Measurements from ENCODE around the gene CSRNP2. TPM values are rescaled to one million over a fixed set of nuclear protein-coding genes. Genes with fewer than 3 reads are reported as not detected.

CSRNP2 gene
- total RNA-seq: 10 to 100 TPM; 12.0 to 15.0 TPM

GRCh38 chr12:51083126-51083833 lies at the start of gene CSRNP2:
Gene CSRNP2 (minus strand): TSS chr12:51083596. CDS start chr12:51076561, 7,035 bp downstream.
- peaks cover 5 to 12% of the 10 kb centered on the region in 2 donors for H3K36me3 Mint-ChIP-seq
- H3K27ac Mint-ChIP-seq: peak within 1 kb of the TSS; percentile 91 to 94
- ATAC-seq (peak; percentile 96 to 98), DNase-seq (ENCODE audit: low spot score in 2 of 2) (peak; percentile 90 to 97)
- H3K9me3 Mint-ChIP-seq: no peaks in the 10 kb centered on the region

DNA sequence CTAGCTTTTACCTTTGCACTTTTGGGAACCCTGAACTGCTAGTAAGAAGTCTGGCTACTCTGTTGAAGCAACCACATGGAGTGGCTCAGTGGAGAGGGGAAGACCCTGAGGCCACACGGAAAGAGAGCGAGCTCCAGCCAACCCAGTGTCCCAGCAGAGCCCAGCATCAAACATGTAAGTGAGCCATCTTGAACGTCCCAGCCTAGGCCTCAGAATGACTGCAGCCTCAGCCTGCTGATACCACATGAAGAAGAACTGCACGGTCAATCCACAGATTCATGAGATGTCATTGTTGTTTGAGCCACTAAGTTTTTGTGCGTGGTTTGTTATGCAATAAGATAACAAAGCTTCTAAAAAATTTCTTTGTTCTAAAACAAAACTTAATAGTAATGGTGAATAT lies 49.3 kb upstream of the CSRNP2 start:
- ATAC-seq (peak in 1 of 2 donors; percentile 48), DNase-seq (ENCODE audit: low spot score in 2 of 2) (no peak)
- H3K9me3 Mint-ChIP-seq: no peaks in the 10 kb centered on the region
- no peaks in the 10 kb centered on the region for H3K36me3 Mint-ChIP-seq
- peak overlapping the region in 1 of 2 donors; percentile 44 for H3K27ac Mint-ChIP-seq

DNA sequence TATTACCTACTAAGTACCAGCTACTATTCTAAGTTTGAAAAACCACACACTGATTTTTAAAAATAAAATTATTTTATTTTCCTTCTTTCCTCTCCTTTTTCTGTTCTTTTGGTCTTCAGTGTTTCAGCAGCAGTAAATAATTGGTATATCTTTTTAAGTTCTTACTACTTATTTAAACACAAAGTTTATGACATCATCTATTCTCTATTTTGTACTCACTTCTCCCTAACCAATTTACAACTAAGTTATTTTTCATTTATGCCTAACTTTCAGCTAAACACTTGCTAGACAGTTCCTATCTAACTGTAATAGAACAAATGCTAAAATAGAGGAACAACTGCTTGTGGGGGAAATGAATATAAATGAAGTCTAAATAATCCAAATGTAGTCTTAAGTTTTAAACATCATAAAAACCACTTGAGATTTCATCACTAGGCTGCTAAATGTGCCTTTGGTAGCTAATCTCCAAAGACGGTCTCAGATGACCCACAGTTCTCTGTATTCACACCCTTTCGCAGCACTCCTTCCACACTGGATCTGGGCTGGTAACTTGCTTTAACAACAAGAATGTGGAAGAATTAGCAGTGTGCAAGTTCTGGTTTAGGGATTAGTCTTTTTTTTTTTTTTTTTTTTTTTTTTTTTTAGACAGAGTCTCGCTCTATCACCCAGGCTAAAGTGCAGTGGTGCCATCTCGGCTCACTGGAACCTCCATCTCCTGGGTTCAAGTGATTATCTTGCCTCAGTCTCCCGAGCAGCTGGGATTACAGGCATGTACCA lies 48.5 kb upstream of the CSRNP2 start:
- Mint-ChIP-seq H3K9me3 (no peaks in the 10 kb centered on the region), H3K27ac (peak overlapping the region in 1 of 2 donors; percentile 44), H3K36me3 (no peaks in the 10 kb centered on the region)
- ATAC-seq (no peak), DNase-seq (ENCODE audit: low spot score in 2 of 2) (no peak)

GRCh38 chr12:51128919-51129318 lies 45.5 kb upstream of the CSRNP2 start:
- ATAC-seq (no peak), DNase-seq (ENCODE audit: low spot score in 2 of 2) (no peak)
- H3K36me3 Mint-ChIP-seq: peaks cover 0 to 11% of the 10 kb centered on the region in 2 donors
- H3K27ac Mint-ChIP-seq: no peak overlapping the region
- H3K9me3 Mint-ChIP-seq: no peaks in the 10 kb centered on the region

DNA sequence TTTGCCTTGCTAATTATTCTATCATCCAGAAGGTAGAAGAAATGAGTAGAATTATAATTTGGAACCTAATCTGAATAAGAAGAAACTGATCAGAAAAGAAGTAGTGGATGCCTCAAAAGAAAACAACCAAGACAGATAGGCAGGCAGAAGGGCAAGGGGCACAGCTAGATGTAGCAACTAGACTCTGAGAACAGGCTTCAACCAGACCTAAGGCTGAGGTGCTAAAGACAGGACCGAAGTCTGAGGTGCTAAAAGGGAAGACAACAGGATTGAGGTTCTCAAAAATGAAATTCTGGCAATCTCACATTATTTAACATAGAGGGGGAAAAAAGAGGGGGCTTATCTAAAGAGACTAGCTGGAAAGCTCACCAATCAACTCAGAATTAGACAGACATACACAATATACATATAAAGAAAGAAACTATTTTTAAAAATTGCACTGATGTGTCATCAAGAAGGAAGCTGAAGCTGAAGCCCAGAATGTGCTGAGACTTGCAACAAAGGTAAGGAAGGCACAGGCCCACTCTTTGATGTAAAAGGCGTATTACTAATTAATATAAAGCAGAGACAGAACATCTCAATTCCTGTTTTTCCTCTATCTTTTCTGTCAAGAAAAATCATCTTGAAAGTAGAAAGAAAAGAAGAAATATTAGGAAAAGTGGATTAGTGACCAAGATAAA lies 43.8 kb upstream of the CSRNP2 start:
- DNase-seq (ENCODE audit: low spot score in 2 of 2): no peak
- H3K9me3 Mint-ChIP-seq: no peaks in the 10 kb centered on the region
- ATAC-seq: no peak
- peaks cover 0 to 11% of the 10 kb centered on the region in 2 donors for H3K36me3 Mint-ChIP-seq
- H3K27ac Mint-ChIP-seq: peak overlapping the region in 1 of 2 donors; percentile 70

DNA sequence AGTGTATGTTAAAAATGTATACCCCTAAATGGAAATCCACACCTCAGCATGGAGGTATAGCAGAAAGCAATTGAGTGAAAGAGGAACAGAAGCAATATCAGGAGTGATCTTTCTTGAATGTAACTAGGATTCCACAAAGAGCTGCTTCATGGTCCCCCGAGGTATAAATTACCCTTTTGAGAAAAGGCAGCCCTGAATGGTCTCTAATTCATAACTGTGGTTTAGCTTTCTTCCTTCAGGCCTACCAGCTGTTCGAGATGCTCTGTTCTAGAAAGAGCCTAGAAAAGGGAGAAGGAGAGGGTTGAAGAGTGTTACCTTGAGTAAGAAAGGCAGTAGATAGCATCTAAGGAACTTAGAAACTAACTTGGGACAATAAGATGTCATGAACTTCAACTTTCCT lies 42.9 kb upstream of the CSRNP2 start:
- DNase-seq (ENCODE audit: low spot score in 2 of 2) (no peak), ATAC-seq (no peak)
- Mint-ChIP-seq H3K9me3 (no peaks in the 10 kb centered on the region), H3K36me3 (peaks cover 0 to 11% of the 10 kb centered on the region in 2 donors), H3K27ac (no peak overlapping the region)

- DNase-seq (ENCODE audit: low spot score in 2 of 2) (no peak), ATAC-seq (no peak)
- H3K9me3 Mint-ChIP-seq: no peaks in the 10 kb centered on the region
- peaks cover 0 to 11% of the 10 kb centered on the region in 2 donors for H3K36me3 Mint-ChIP-seq
- H3K27ac Mint-ChIP-seq: peak overlapping the region in 1 of 2 donors; percentile 74
These were observed 41.1 kb upstream of the CSRNP2 start for GRCh38 chr12:51124504-51124903.

- DNase-seq (ENCODE audit: low spot score in 2 of 2) (no peak), ATAC-seq (no peak)
- H3K27ac Mint-ChIP-seq: no peak overlapping the region
- peaks cover 0 to 11% of the 10 kb centered on the region in 2 donors for H3K36me3 Mint-ChIP-seq
- no peaks in the 10 kb centered on the region for H3K9me3 Mint-ChIP-seq
These were observed 39.4 kb upstream of the CSRNP2 start for GRCh38 chr12:51122844-51123243.

GRCh38 chr12:51118706-51119105 lies 35.3 kb upstream of the CSRNP2 start:
- Mint-ChIP-seq H3K9me3 (no peaks in the 10 kb centered on the region), H3K36me3 (peaks cover 2 to 6% of the 10 kb centered on the region in 2 donors), H3K27ac (no peak overlapping the region)
- DNase-seq (ENCODE audit: low spot score in 2 of 2) (no peak), ATAC-seq (no peak)

DNA sequence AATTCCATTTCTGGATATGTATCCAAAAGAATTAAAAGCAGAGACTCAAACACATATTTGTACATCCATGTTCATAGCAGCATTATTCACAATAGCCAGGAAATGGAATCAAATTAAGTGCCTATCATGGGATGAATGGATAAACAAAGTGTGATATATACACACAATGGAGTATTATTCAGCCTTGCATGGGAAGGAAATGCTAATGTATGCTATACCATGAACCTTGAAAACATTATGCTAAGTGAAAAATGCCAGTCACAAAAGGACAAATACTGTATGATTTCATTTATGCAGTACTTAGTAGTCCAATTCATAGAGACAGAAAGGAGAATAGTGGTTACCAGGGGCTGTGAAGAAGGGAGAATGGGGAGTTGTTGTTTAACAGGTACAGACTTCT lies 32.1 kb upstream of the CSRNP2 start:
- ATAC-seq (no peak), DNase-seq (ENCODE audit: low spot score in 2 of 2) (no peak)
- Mint-ChIP-seq H3K36me3 (peaks cover 6 to 9% of the 10 kb centered on the region in 2 donors), H3K27ac (no peak overlapping the region), H3K9me3 (no peaks in the 10 kb centered on the region)

GRCh38 chr12:51108136-51108535 lies 24.7 kb upstream of the CSRNP2 start:
- Mint-ChIP-seq H3K9me3 (no peaks in the 10 kb centered on the region), H3K36me3 (peaks cover 5 to 11% of the 10 kb centered on the region in 2 donors), H3K27ac (no peak overlapping the region)
- no peak for DNase-seq (ENCODE audit: low spot score in 2 of 2)
- no peak for ATAC-seq

DNA sequence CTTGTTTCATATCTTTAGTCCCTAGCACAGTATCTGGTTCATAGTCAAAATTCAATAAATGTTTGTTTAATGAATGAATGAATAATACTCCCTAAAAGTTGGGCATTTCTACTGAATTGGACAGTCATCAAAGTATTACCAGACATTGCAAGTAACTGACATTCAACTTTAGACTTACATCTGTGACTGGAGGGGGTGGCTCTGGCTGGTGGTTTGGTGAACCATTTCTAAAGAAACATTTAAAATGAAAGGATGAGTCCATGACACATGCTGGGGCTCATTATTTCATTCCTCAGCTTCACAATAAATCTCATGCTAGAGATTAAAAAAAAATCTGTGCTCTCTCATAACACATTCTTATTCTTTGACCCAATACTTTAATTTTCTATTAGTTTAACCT lies 20.6 kb upstream of the CSRNP2 start:
- Mint-ChIP-seq H3K9me3 (no peaks in the 10 kb centered on the region), H3K27ac (no peak overlapping the region), H3K36me3 (peaks cover 4 to 11% of the 10 kb centered on the region in 2 donors)
- DNase-seq (ENCODE audit: low spot score in 2 of 2) (no peak), ATAC-seq (peak in 1 of 2 donors; percentile 22)

- no peaks in the 10 kb centered on the region for H3K36me3 Mint-ChIP-seq
- H3K27ac Mint-ChIP-seq: no peak overlapping the region
- ATAC-seq (no peak), DNase-seq (ENCODE audit: low spot score in 2 of 2) (no peak)
- H3K9me3 Mint-ChIP-seq: no peaks in the 10 kb centered on the region
These were observed 15.2 kb upstream of the CSRNP2 start for GRCh38 chr12:51098611-51099010.

- H3K36me3 Mint-ChIP-seq: peaks cover 0 to 5% of the 10 kb centered on the region in 2 donors
- H3K9me3 Mint-ChIP-seq: no peaks in the 10 kb centered on the region
These were observed 7.4 kb upstream of the CSRNP2 start for GRCh38 chr12:51090705-51091229.

DNA sequence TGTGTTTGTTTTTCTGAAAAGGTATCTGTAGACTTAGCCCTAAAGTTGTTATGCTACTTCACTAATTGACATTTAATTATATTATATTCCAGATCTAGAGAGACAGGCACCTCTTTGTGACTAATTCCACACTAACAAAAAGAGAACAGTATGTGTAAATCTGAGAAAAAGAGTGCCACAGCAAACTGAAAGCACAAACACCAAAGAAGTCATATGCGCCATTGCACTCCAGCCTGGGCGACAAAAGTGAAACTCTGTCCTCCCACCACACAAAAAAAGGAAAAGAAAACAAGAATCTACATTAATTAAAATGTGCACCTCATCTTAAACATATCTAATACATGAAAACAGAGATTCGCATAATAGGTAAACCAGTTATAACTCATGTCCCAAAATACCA lies 4.4 kb upstream of the CSRNP2 start:
- H3K27ac Mint-ChIP-seq: peak overlapping the region in 1 of 2 donors; percentile 4
- ATAC-seq: peak; percentile 33 to 65
- no peaks in the 10 kb centered on the region for H3K9me3 Mint-ChIP-seq
- DNase-seq (ENCODE audit: low spot score in 2 of 2): peak in 1 of 2 donors; percentile 32
- peaks cover under 1 to 5% of the 10 kb centered on the region in 2 donors for H3K36me3 Mint-ChIP-seq

More at GRCh38 chr12:51090705-51091229, 7.4 kb upstream of the CSRNP2 start:
- no peak overlapping the region for H3K27ac Mint-ChIP-seq
- ATAC-seq: no peak
- no peak for DNase-seq (ENCODE audit: low spot score in 2 of 2)

- H3K36me3 Mint-ChIP-seq: peaks cover 5% of the 10 kb centered on the region in 2 donors
- no peak overlapping the region for H3K27ac Mint-ChIP-seq
- no peaks in the 10 kb centered on the region for H3K9me3 Mint-ChIP-seq
- ATAC-seq (no peak), DNase-seq (ENCODE audit: low spot score in 2 of 2) (no peak)
These were observed 3.5 kb upstream of the CSRNP2 start for GRCh38 chr12:51086933-51087332.

GRCh38 chr12:51085757-51086156 lies 2.4 kb upstream of the CSRNP2 start:
- H3K36me3 Mint-ChIP-seq: peaks cover 5% of the 10 kb centered on the region in 2 donors
- ATAC-seq (no peak), DNase-seq (ENCODE audit: low spot score in 2 of 2) (no peak)
- no peaks in the 10 kb centered on the region for H3K9me3 Mint-ChIP-seq
- no peak overlapping the region for H3K27ac Mint-ChIP-seq

All from activated naive CD4-positive, alpha-beta T cell treated with anti-CD3 and anti-CD28 coated beads, Interleukin-2, amount 50 U/mL, for 72 hours (primary cell).